AG09319 (cell line): ENCODE data around the gene POLR3K.

Experiments
- DNase-seq: peaks from one replicate; pipeline ENCODE4 v3.0.0-alpha.2; 2010; ENCODE audit warnings: low read depth; ENCODE audit errors: extremely low read depth
- CTCF ChIP-seq: IDR thresholded peaks from 2 replicates; pipeline ENCODE4 v1.5.1; 2011; ENCODE audit warnings: low read depth, mild to moderate bottlenecking, inconsistent platforms, low read length, moderate library complexity

Gene POLR3K

GRCh38 chr16:77807-78443, 24.5 kb upstream of the POLR3K start, which contains the start of gene MPG:
MPG (plus strand) TSS chr16:78225; CDS start chr16:78310, 85 bp downstream.
- DNase-seq = no peak
- no peak for TF ChIP-seq CTCF

- TF ChIP-seq CTCF = no peak
- DNase-seq = no peak
These were observed 23.9 kb upstream of the POLR3K start for GRCh38 chr16:77273-77806.

DNA sequence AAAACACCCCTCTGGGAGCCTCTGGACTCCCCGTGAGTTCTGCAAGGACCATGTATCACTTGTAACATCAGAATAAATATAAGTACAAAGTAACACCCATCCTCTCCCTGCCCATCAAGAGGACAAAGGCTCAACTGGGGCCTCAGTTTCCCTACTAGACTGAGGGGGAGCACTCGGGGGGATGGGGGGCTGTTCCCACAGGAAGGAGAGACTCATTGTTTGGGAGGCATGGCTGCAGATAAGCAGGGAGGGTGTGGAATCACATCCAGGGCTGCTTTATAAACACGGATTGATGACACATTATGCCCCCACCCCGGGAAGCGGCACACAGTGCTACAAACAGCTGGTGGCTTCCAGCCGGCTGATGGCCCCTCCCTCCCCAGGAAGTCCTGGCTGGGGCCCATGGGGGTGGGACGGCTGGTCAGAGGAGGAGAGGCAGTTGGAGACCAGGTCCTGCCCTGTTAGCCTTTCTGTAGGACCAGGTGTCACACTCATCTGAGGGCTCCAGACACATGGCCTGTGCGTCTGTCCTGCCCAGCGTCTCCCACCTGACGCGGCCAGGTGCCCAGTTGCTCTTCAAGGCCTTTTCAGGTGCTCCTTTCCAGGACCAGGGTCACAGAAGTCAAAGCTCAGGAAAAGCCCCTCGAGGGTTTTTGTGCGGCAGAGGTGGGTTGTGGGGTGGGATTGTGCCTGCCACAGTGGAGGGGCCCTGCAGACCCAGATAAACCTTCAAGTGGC, 23.3 kb upstream of the POLR3K start:
- DNase-seq = peak; percentile 77
- TF ChIP-seq CTCF = no peak

DNA sequence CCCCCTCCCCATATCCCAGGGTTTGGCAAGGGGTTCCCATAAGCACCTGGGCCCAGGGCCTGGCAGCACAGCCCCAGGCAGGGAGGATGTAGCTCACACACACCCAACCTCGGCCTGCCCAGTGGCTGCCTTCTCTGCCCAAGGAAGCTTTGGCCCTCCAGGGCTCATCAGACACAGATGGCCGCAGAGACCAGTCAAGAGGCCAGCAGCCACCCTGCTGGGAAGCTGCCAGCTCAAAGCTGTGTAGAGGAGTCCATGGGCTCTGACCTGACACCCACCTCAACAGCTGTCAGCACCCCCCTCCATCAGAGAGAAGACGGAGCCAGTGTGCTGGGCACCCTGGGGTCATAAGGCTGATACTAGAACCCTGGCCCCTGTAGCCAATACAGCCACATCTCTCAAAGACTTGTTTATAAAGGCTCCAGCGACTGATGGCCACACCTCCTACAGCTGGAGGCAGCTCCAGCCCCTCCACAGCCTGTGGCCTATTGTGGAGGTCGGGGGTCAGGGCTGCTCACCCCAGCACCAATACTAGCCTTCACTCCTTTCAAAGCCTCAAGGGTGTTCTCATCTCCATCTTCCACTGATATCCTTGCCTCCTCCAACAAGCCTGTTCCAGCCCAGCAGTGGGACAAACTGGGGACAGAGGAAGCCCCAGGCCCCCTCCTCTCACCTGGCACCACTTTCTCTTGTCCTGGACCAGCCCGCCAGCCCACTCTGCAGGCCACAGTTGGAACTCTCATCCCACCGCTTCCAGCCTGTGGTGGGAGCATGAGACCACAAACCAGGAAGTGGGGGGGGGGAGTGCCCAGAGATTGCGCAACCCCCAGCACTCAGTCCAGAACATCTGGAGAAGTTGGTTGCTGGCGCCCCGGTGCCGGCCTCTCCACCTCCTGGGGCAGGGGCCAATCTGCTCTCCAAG, 22.4 kb upstream of the POLR3K start:
- peak; percentile 68 for DNase-seq
- peak; percentile 34 for TF ChIP-seq CTCF

DNA sequence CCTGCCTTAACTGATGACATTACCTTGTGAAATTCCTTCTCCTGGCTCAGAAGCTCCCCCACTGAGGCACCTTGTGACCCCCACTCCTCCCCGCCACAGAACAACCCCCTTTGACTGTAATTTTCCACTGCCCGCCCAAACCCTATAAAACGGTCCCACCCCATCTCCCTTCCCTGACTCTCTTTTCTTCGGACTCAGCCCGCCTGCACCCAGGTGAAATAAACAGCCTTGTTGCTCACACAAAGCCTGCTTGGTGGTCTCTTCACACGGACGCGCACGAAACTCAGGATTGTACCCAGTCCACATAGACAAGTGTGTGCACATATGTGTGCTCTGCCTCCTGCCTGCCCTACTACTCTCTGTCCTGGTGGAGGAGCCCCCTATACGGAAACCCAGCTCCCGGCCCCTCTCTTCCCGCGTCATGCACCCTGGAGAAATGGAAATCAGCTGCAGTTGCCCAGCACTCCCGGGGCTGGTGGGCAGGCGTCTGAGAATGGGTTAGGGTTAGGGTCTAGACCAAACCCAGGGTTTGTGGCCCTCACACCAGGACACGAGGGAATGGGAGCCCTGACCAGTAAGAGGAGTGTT, 21.4 kb upstream of the POLR3K start:
- TF ChIP-seq CTCF = no peak
- no peak for DNase-seq

DNA sequence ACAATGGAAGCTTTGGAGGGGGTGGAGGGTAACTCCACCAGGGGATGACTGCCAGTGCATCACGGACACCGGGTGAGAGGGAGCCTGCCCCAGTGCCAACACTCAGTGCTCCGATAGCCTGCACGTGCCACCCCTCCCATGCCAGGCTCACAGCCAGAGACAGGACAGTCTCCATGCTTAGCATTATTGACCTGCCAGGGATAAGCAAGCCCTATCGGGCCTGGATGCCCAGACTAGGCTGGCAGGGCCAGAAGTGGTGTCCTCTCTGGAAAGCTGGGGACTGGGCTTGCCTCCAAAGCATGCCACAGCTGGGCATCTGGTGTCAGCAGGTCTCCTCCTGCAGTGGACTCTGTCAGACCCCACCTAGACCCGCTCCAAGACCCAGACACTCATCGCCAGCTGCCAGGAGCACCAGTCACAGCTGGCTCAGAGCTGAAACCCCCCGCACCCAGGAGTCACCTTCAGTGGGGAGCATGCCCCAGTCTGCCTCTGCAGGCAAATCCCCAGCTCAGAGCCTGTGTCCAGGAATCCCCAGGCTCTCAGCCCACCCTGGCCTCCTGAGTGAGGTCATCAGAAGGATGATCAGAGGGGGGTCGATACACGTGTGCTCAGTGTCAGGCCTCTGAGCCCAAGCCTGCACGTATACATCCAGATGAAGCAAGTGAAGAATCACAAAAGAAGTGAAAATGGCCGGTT, 20.8 kb upstream of the POLR3K start:
- no peak for TF ChIP-seq CTCF
- no peak for DNase-seq
